ENCODE data around the gene MTARC1. TPM values are rescaled to one million over a fixed set of nuclear protein-coding genes. Genes with fewer than 3 reads are reported as not detected.

MTARC1 gene
- total RNA-seq, 1 donor from 2014 or later: 18.0 TPM

DNA sequence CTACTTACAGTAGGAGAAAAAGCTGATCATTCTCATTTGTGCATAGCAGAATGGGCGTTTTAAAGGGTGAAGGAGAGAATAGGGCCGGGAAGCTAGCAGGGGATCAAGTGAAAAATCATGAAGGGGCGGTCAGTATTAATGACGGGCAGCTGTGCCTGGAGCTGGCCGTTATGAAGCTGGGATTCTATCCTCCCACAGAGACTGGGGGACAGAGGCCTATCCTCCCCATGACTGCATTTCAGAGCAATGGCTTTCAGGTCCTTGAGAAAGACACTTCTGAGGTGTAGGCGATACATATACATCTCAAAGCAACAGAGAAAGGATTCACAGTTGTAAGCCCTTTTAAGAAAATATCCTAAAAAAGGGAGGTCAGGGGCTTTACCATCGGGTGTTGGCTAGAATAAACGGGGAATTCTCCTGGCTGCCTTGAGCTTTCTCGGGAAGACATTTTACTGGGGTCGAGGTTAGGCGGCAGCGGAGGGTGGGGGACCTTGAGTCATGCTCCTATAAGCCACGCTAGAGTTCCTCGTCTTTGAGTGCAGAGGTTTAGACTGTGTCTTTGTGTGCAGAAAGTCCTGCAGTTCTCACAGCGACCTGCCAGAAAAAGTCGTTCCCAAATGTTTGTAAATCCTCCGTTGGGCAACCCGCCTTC is 39.1 kb upstream of the MTARC1 start:
- H3K27ac Mint-ChIP-seq: peak overlapping the region; percentile 67

DNA sequence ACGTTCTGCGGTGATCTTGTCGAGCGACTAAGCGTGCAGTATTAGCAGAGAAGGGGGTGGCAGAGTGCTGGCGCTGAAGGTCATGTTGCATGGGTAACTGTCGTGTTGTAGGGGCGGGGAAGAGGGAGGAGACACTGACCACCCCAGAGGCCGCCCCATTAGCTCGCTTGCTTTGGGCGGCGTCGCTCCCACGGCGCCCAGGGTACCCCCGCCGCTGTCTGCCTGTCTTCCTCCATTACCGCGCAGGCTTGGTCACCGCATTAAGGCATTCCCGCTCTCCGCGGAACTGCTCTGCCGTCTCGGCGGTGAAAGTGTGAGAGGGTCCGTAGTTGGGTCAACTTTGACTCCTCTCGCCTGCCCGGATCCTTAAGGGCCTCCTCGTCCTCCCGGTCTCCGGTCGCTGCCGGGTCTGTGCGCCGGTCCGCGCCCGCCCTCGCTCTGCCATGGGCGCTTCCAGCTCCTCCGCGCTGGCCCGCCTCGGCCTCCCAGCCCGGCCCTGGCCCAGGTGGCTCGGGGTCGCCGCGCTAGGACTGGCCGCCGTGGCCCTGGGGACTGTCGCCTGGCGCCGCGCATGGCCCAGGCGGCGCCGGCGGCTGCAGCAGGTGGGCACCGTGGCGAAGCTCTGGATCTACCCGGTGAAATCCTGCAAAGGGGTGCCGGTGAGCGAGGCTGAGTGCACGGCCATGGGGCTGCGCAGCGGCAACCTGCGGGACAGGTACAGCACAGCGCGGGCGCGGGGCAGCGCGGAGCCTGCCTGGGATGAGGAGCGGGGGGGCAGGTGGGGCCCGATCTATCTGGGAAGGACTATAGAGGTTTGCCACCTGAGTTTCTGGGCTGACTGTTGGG is 38.4 kb upstream of the MTARC1 start, which contains the start of gene MTARC2:
MTARC2 (plus strand) TSS at position 234 of the 846 bp plus-strand sequence; CDS start at position 444, 210 bp downstream.
- Mint-ChIP-seq H3K4me1 (ENCODE audit: unreplicated experiment) (peaks cover 42% of the 10 kb centered on the region), H3K9me3 (no peaks in the 10 kb centered on the region), H3K27ac (peak within 1 kb of the TSS; percentile 67), H3K36me3 (no peaks in the 10 kb centered on the region), H3K4me3 (peak within 1 kb of the TSS; percentile 93), H3K27me3 (peaks cover 11% of the 10 kb centered on the region)
- TF ChIP-seq, protein P1, sequence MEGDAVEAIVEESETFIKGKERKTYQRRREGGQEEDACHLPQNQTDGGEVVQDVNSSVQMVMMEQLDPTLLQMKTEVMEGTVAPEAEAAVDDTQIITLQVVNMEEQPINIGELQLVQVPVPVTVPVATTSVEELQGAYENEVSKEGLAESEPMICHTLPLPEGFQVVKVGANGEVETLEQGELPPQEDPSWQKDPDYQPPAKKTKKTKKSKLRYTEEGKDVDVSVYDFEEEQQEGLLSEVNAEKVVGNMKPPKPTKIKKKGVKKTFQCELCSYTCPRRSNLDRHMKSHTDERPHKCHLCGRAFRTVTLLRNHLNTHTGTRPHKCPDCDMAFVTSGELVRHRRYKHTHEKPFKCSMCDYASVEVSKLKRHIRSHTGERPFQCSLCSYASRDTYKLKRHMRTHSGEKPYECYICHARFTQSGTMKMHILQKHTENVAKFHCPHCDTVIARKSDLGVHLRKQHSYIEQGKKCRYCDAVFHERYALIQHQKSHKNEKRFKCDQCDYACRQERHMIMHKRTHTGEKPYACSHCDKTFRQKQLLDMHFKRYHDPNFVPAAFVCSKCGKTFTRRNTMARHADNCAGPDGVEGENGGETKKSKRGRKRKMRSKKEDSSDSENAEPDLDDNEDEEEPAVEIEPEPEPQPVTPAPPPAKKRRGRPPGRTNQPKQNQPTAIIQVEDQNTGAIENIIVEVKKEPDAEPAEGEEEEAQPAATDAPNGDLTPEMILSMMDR (conservative IDR thresholded peaks at IDR 0.05): no peak
- DNase-seq (ENCODE audit: extremely low spot score, unreplicated experiment): peak; percentile 79

More for the DNA sequence above, 39.1 kb upstream of the MTARC1 start:
- no peaks in the 10 kb centered on the region for H3K36me3 Mint-ChIP-seq
- peak overlapping the region; percentile 93 for H3K4me3 Mint-ChIP-seq
- DNase-seq (ENCODE audit: extremely low spot score, unreplicated experiment): no peak
- TF ChIP-seq, protein P1 (conservative IDR thresholded peaks at IDR 0.05): peak; percentile 44
- H3K4me1 Mint-ChIP-seq (ENCODE audit: unreplicated experiment): peaks cover 42% of the 10 kb centered on the region
- peaks cover 11% of the 10 kb centered on the region for H3K27me3 Mint-ChIP-seq
- no peaks in the 10 kb centered on the region for H3K9me3 Mint-ChIP-seq

DNA sequence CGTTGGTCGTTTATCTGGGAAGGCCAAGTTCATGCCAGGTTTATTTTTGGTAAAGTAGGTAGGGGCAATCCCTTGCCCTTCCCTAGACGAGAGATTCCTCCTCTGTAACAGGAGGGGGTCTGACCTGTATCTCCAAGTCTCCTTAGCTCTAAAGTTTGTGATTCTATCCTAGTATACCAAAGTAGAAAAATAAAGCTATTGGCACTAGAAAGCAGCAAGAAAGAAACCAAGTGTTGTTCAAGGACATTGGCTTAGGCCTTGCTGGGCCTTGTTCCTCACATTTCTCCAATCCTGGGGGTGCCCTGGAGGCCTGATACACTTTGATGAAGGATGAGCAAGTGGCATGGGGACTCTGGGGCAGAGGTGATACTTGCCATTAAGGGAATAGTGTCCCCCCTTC is 37.8 kb upstream of the MTARC1 start:
- Mint-ChIP-seq H3K4me1 (ENCODE audit: unreplicated experiment) (peaks cover 43% of the 10 kb centered on the region), H3K36me3 (no peaks in the 10 kb centered on the region), H3K4me3 (peak overlapping the region; percentile 90), H3K27me3 (peaks cover 11% of the 10 kb centered on the region), H3K27ac (peak overlapping the region; percentile 45), H3K9me3 (no peaks in the 10 kb centered on the region)
- no peak for DNase-seq (ENCODE audit: extremely low spot score, unreplicated experiment)
- TF ChIP-seq, protein P1 (conservative IDR thresholded peaks at IDR 0.05): no peak

GRCh38 chr1:220750131-220750515 is 36.6 kb upstream of the MTARC1 start:
- Mint-ChIP-seq H3K9me3 (no peaks in the 10 kb centered on the region), H3K4me1 (ENCODE audit: unreplicated experiment) (peaks cover 50% of the 10 kb centered on the region), H3K36me3 (peaks cover 1% of the 10 kb centered on the region), H3K27me3 (peaks cover 9% of the 10 kb centered on the region), H3K27ac (no peak overlapping the region), H3K4me3 (peak overlapping the region; percentile 72)
- TF ChIP-seq, protein P1 (conservative IDR thresholded peaks at IDR 0.05): no peak
- no peak for DNase-seq (ENCODE audit: extremely low spot score, unreplicated experiment)

DNA sequence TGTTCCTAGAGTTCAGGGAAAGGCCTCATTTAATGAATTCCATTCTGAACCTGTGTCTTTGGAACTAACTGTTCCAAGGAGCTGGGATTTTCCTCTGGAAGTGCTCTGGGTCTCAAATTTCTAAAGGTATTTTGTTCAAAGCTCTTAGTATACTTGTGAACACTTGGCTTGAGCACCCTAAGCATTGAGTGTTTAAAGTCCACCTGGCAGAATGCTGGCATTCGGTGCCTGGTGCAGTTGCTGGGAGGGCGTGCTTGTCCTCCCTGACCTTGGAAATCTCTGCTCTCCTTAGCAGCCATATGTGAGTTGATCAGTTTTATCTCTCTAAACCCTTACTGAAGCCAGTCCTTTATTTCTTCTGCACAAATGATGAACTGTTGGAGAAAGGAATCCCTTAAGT is 35.6 kb upstream of the MTARC1 start:
- DNase-seq (ENCODE audit: extremely low spot score, unreplicated experiment): no peak
- TF ChIP-seq, protein P1 (conservative IDR thresholded peaks at IDR 0.05): no peak
- Mint-ChIP-seq H3K9me3 (no peaks in the 10 kb centered on the region), H3K27me3 (peaks cover 5% of the 10 kb centered on the region), H3K27ac (no peak overlapping the region), H3K4me1 (ENCODE audit: unreplicated experiment) (peaks cover 50% of the 10 kb centered on the region), H3K4me3 (peak overlapping the region; percentile 6), H3K36me3 (peaks cover 7% of the 10 kb centered on the region)
